HCT116 (cell line): ENCODE measurements around the gene APOM.

Experiments used
- ELF1 ChIP-seq: IDR thresholded peaks from 2 replicates; pipeline ENCODE4 v1.6.1; 2012; ENCODE audit warnings: low read depth, borderline replicate concordance
- EZH2 ChIP-seq: fragments of 200-600 bp; sonication (generic); IDR thresholded peaks from 2 replicates; pipeline ENCODE4 v1.6.1; 2017; ENCODE audit warnings: antibody characterized with exemption, mixed run types
- POLR2A ChIP-seq: IDR thresholded peaks from 2 replicates; pipeline ENCODE4 v1.7.0; 2011; ENCODE audit warnings: borderline replicate concordance; ENCODE audit not compliant: insufficient read depth, insufficient read length; ENCODE audit errors: extremely low read depth
- TF ChIP-seq, protein P1 (sequence below), 3 experiments: fragments of 200-600 bp in 1 of 3; sonication (generic) in 1 of 3; IDR thresholded peaks in 2 of 3; conservative IDR thresholded peaks in 1 of 3; 2 replicates each; pipeline ENCODE4 v1.5.1; 2012 to 2017; ENCODE audit warnings: low read depth in 2 of 3, low read length in 2 of 3, antibody characterized with exemption in 1 of 3, borderline replicate concordance in 1 of 3, control low read depth in 1 of 3, mild to moderate bottlenecking in 1 of 3, mixed read lengths in 1 of 3, mixed run types in 1 of 3, moderate library complexity in 1 of 3; ENCODE audit not compliant: insufficient read depth in 1 of 3
- TF ChIP-seq, protein P2 (sequence below): IDR thresholded peaks from 2 replicates; pipeline ENCODE4 v1.6.1; 2012

DNA sequence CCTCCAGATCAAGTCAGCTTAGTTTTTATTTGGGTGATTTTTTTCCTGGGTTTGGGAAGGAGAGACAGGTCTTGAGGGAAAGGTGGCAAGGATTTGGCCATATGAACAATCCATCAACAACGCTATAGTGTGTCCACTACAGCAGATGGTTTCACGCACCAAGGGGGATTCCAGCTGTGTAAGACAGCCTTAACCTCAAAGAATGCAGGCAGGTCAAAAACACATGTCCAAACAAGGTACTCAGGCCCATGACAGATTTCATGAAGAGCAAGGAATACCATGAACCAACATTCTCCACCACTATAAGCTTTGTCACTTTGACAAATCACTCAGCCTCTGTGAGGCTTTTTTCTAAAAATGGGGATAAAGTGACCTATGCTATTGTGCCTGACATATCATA is 38.7 kb upstream of the APOM start:
- TF ChIP-seq, protein P1, sequence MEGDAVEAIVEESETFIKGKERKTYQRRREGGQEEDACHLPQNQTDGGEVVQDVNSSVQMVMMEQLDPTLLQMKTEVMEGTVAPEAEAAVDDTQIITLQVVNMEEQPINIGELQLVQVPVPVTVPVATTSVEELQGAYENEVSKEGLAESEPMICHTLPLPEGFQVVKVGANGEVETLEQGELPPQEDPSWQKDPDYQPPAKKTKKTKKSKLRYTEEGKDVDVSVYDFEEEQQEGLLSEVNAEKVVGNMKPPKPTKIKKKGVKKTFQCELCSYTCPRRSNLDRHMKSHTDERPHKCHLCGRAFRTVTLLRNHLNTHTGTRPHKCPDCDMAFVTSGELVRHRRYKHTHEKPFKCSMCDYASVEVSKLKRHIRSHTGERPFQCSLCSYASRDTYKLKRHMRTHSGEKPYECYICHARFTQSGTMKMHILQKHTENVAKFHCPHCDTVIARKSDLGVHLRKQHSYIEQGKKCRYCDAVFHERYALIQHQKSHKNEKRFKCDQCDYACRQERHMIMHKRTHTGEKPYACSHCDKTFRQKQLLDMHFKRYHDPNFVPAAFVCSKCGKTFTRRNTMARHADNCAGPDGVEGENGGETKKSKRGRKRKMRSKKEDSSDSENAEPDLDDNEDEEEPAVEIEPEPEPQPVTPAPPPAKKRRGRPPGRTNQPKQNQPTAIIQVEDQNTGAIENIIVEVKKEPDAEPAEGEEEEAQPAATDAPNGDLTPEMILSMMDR (IDR thresholded peaks at IDR 0.05 in 2 of 3, conservative IDR thresholded peaks at IDR 0.05 in 1 of 3; ENCODE audit: borderline replicate concordance in 1 of 3, insufficient read depth in 1 of 3, low read depth in 2 of 3, low read length in 2 of 3) = no peak
- TF ChIP-seq POLR2A (no peak), ELF1 (no peak), EZH2 (no peak)
- TF ChIP-seq, protein P2, sequence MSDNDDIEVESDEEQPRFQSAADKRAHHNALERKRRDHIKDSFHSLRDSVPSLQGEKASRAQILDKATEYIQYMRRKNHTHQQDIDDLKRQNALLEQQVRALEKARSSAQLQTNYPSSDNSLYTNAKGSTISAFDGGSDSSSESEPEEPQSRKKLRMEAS = no peak
